Activated CD8-positive, alpha-beta memory T cell treated with anti-CD3 and anti-CD28 coated beads for 24 hours (primary cell): ENCODE results near the gene GARRE1.

ENCODE experiments used
- DNase-seq: peaks from one replicate; pipeline ENCODE4 v3.0.0-alpha.2; 2020

GARRE1 gene

DNA sequence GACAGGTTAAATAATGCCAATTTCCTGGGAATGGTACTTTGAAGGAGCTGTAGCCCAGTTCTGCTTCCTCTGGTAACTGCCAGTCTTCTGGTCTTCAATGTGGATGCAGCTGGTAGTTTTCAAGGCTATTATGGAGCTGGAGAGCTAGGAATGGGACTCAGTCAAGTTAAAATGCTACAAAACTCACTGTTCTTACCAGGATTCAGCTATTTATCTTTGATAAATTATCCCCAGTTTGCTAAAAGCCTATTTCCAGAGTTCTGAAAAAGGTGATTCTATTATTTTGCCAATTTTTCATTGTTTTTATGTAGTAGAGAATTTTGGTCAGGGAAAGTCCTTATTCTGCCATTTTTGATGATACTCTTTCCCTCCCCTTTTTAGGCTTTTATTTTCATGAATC lies 40.7 kb downstream of the GARRE1 start:
- DNase-seq, result no peak

DNA sequence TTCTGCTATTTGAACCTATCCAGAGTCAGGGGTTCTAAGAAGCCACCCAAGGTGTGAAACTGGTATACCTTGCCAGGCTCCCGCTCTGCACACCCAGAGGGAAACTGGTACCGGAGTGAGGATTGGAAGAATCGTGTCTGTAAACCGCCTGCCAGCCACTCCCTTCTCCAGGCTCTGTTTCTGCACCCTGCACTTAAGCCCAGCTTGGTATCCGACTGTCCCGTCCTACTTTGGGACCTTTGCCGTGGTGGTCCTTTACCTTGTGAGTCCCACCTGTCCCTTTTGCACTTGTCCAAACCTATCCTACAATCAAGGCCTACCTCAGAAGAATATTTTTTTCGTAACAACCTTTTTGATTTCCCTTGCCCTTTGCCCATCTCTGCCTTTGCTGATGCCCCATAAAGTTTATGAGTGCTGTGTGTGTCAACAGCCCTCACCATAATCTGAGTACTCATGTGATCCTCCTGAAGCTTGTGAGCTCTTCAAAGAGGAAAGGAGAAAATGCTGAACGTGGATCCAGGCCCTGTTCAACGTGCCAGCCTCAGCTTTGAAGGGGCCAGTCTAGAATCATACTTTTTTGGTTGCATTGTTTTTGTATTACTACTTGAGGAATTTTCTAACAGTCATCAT lies 44.7 kb downstream of the GARRE1 start:
- no peak for DNase-seq

DNA sequence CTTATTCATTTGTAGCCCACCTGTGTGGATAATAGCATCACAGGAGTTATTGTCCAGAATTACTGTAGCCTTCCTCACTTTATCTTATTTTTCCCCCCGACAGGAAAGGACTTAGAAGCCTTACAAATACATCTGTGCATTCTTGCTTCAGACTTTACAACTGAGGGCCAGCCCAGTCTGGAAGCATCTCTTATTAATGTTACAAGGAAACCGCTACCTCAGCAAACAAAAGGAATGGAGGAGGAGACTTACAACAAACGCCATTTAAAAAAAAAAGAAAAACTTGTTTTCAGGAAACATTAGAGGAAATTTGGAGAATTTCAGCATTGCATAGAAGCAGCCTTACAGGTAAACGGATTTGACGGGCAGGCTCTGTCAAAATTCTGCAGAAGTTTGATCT lies 45.2 kb downstream of the GARRE1 start:
- DNase-seq, result no peak

DNA sequence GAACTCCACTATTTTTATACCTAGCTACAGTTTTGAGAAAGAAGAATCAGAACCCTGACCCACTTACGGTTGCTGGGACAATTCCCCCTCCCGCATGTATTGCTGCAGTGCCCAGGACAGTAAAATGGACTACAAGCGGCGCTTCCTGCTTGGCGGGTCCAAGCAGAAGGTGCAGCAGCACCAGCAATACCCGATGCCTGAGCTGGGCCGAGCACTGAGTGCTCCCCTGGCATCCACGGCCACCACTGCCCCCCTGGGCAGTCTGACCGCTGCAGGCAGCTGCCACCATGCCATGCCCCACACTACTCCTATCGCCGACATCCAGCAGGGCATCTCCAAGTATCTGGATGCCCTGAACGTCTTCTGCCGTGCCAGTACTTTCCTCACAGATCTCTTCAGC lies 46.0 kb downstream of the GARRE1 start:
- DNase-seq, result no peak

DNA sequence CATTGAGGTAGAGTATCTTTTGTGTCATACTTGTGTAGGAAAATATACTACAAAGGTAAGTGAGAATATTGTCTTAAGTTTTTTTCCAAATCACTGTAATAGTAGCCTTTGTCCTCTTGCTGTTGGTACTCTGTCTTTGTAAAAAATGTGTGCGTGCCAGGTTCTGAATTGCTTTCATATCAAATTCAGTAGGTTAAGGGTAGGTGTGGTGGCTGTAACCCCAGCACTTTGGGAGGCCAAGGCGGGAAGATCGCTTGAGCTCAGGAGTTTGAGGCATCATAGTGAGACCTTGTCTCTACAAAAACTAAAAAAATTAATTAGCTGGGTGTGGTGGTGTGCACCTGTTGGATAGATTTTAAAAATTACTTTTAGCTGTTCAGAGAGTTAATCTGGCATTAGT lies 46.6 kb downstream of the GARRE1 start:
- DNase-seq, result no peak
